SK-N-SH (cell line): Measurements from ENCODE around the gene TRNP1. TPM values are rescaled to one million over a fixed set of nuclear protein-coding genes. Genes with fewer than 3 reads are reported as not detected.

ENCODE experiments used
- CTCF ChIA-PET: fragments of 300-600, 350-600 bp; formaldehyde crosslinking; extraction: SDS; loops from one replicate; lab custom pipeline; 2021; lab: Yijun Ruan, JAX
- POLR2A ChIA-PET: fragments of 350-600 bp; sonication (Branson Sonifier 250); formaldehyde crosslinking; extraction: SDS; loops from one replicate; lab custom pipeline; 2020; ENCODE audit warnings: antibody characterized with exemption, inconsistent platforms; lab: Yijun Ruan, JAX
- DNase-seq: peaks from one replicate; pipeline ENCODE4 v3.0.0; 2012
- H2AFZ ChIP-seq: fragments of 200-600 bp; sonication (generic); 2 replicates; pipeline ENCODE4 v1.8.1; 2016; ENCODE audit warnings: antibody characterized with exemption, mild to moderate bottlenecking, low read depth
- H3F3A ChIP-seq: fragments of 200-600 bp; sonication (generic); replicated peaks from 2 replicates; pipeline ENCODE3; 2016; ENCODE audit warnings: antibody characterized with exemption, mild to moderate bottlenecking; ENCODE audit not compliant: insufficient read depth
- H3K27ac ChIP-seq, 2 experiments: fragments of 200-500 bp in 1 of 2; fragments of 200-600 bp in 1 of 2; sonication (Bioruptor generic) in 1 of 2; sonication (generic), shearing (Covaris generic) in 1 of 2; 2 replicates each; pipeline versions ENCODE4 v1.5.1 to v1.6.1; 2014 to 2016; ENCODE audit warnings: low read depth in 2 of 2, inconsistent platforms in 1 of 2, low read length in 1 of 2, mild to moderate bottlenecking in 1 of 2, mixed read lengths in 1 of 2
- H3K27me3 ChIP-seq: fragments of 200-600 bp; sonication (generic), shearing (Covaris generic); 2 replicates; pipeline ENCODE4 v1.6.1; 2016; ENCODE audit warnings: mixed run types; ENCODE audit not compliant: insufficient read depth
- H3K36me3 ChIP-seq, 2 experiments: fragments of 200-500 bp in 1 of 2; fragments of 200-600 bp in 1 of 2; sonication (Bioruptor generic) in 1 of 2; sonication (generic) in 1 of 2; replicated peaks in 1 of 2; 2 replicates each; pipeline versions ENCODE3 to v1.5.1; 2014 to 2016; ENCODE audit warnings: low read length in 1 of 2, mild to moderate bottlenecking in 1 of 2; ENCODE audit not compliant: insufficient read depth in 2 of 2, control insufficient read depth in 1 of 2
- H3K4me1 ChIP-seq, 2 experiments: fragments of 200-500 bp in 1 of 2; fragments of 200-600 bp in 1 of 2; sonication (Bioruptor generic) in 1 of 2; sonication (generic), shearing (Covaris generic) in 1 of 2; 2 replicates each; pipeline versions ENCODE4 v1.5.1 to v1.6.1; 2014 to 2016; ENCODE audit warnings: low read depth in 1 of 2, low read length in 1 of 2, mixed run types in 1 of 2; ENCODE audit not compliant: insufficient read depth in 2 of 2, control insufficient read depth in 1 of 2
- H3K4me2 ChIP-seq: fragments of 200-600 bp; sonication (generic), shearing (Covaris generic); 2 replicates; pipeline ENCODE4 v1.6.1; 2017; ENCODE audit warnings: mixed run types
- H3K4me3 ChIP-seq, 2 experiments: fragments of 200-500 bp in 1 of 2; fragments of 200-600 bp in 1 of 2; sonication (Bioruptor generic) in 1 of 2; sonication (generic), shearing (Covaris generic) in 1 of 2; 2 replicates each; pipeline versions ENCODE4 v1.5.1 to v1.8.1; 2014 to 2016; ENCODE audit warnings: low read depth in 2 of 2, inconsistent platforms in 1 of 2, low read length in 1 of 2, mild to moderate bottlenecking in 1 of 2, mixed read lengths in 1 of 2, moderate library complexity in 1 of 2
- H3K79me2 ChIP-seq: fragments of 200-600 bp; sonication (generic); 2 replicates; pipeline ENCODE4 v1.8.1; 2017; ENCODE audit warnings: mild to moderate bottlenecking; ENCODE audit not compliant: insufficient read depth
- H3K9ac ChIP-seq: fragments of 200-600 bp; sonication (generic); 2 replicates; pipeline ENCODE4 v1.6.1; 2017; ENCODE audit warnings: mixed run types
- H3K9me2 ChIP-seq: fragments of 200-600 bp; sonication (generic); 2 replicates; pipeline ENCODE4 v1.6.1; 2017; ENCODE audit warnings: mixed run types
- H3K9me3 ChIP-seq: fragments of 200-600 bp; sonication (generic); 2 replicates; pipeline ENCODE4 v1.6.1; 2017; ENCODE audit warnings: mixed run types, mild to moderate bottlenecking, moderate library complexity
- H4K20me1 ChIP-seq: fragments of 200-600 bp; sonication (generic); 2 replicates; pipeline ENCODE4 v1.6.1; 2017; ENCODE audit warnings: mild to moderate bottlenecking, mixed run types; ENCODE audit not compliant: insufficient read depth
- CTCF ChIP-seq: fragments of 200-600 bp; sonication (generic); IDR thresholded peaks from 2 replicates; pipeline ENCODE4 v1.6.1; 2017; ENCODE audit warnings: antibody characterized with exemption, mild to moderate bottlenecking, moderate library complexity
- EP300 ChIP-seq, 2 experiments: IDR thresholded peaks; 2 replicates each; pipeline versions ENCODE4 v1.4.0 to v1.6.1; 2012; ENCODE audit warnings: borderline replicate concordance in 1 of 2, low read depth in 1 of 2, low read length in 1 of 2
- EZH2phosphoT487 ChIP-seq: fragments of 200-600 bp; sonication (generic); IDR thresholded peaks from 2 replicates; pipeline ENCODE4 v1.6.1; 2017; ENCODE audit warnings: low read depth, mixed run types, mild to moderate bottlenecking, antibody characterized with exemption, moderate library complexity, borderline replicate concordance
- GABPA ChIP-seq: IDR thresholded peaks from 2 replicates; pipeline ENCODE4 v1.4.0; 2012; ENCODE audit warnings: low read depth, mild to moderate bottlenecking
- JUND ChIP-seq: IDR thresholded peaks from 2 replicates; pipeline ENCODE4 v1.4.0; 2012
- MAX ChIP-seq: IDR thresholded peaks from 2 replicates; pipeline ENCODE4 v1.4.0; 2012; ENCODE audit warnings: low read depth
- MEF2A ChIP-seq: IDR thresholded peaks from 2 replicates; pipeline ENCODE4 v1.4.0; 2012; ENCODE audit warnings: low read depth, borderline replicate concordance
- NRF1 ChIP-seq: IDR thresholded peaks from 2 replicates; pipeline ENCODE4 v1.6.1; 2012; ENCODE audit warnings: low read depth, mild to moderate bottlenecking, low read length
- PBX3 ChIP-seq: IDR thresholded peaks from 2 replicates; pipeline ENCODE4; 2012
- POLR2AphosphoS5 ChIP-seq: IDR thresholded peaks from 2 replicates; pipeline ENCODE4 v1.6.1; 2012; ENCODE audit warnings: low read depth, low read length
- RAD21 ChIP-seq: IDR thresholded peaks from 2 replicates; pipeline ENCODE4 v1.6.1; 2012; ENCODE audit warnings: mild to moderate bottlenecking, low read length
- TEAD4 ChIP-seq: IDR thresholded peaks from 2 replicates; pipeline ENCODE4 v1.4.0; 2012; ENCODE audit warnings: mild to moderate bottlenecking, borderline replicate concordance; ENCODE audit not compliant: insufficient read depth
- USF1 ChIP-seq: IDR thresholded peaks from 2 replicates; pipeline ENCODE4 v1.4.0; 2012; ENCODE audit warnings: low read depth, borderline replicate concordance
- USF2 ChIP-seq: fragments of 150-350 bp; IDR thresholded peaks from 2 replicates; pipeline ENCODE4 v1.6.1; 2017; ENCODE audit warnings: antibody characterized with exemption, low read length, low read depth, borderline replicate concordance
- WGBS: methylation state at CpG from one replicate; pipeline ENCODE4 v1.1.6; 2017; ENCODE audit warnings: low lambda C conversion rate; 5-methylcytosine and 5-hydroxymethylcytosine counted together
- polyA plus RNA-seq, 3 experiments: library from polyadenylated mRNA; depleted of rRNA; stranded (reverse); fragments of >200 nt; gene quantifications; 2 replicates each; pipeline ENCODE4 v1.2.3, GENCODE V29; 2012

Gene TRNP1
- polyA plus RNA-seq, 1 of the 3 experiments (the other 2 are of a cell fraction): 8.8 TPM

GRCh38 chr1:27029517-27029916 is 36.0 kb downstream of the TRNP1 start:
- CTCF ChIA-PET: interaction anchor here (0.9 to 38.3 kb wide), 4 partner anchors 15 to 63 kb away, joined by 3 to 1084 read pairs (median 66); no protein-coding TSS in a partner anchor
- no peaks in the 10 kb centered on the region for H3K36me3 ChIP-seq
- no peak overlapping the region for H3K27ac ChIP-seq
- no peak overlapping the region for H3K9ac ChIP-seq
- H3K79me2 ChIP-seq: no peaks in the 10 kb centered on the region
- POLR2A ChIA-PET: no interaction called here
- H3K4me1 ChIP-seq: no peaks in the 10 kb centered on the region
- DNase-seq: no peak
- H3K4me2 ChIP-seq: no peak overlapping the region
- TF ChIP-seq GABPA: no peak
- no peak for TF ChIP-seq RAD21
- TF ChIP-seq EP300 (IDR thresholded peaks at IDR 0.05; ENCODE audit: borderline replicate concordance in 1 of 2, low read depth in 1 of 2, low read length in 1 of 2): no peak
- TF ChIP-seq MAX: no peak
- TF ChIP-seq TEAD4: no peak
- no peak for TF ChIP-seq PBX3
- TF ChIP-seq EZH2phosphoT487: no peak
- TF ChIP-seq CTCF: no peak
- no peak for TF ChIP-seq NRF1
- no peak for TF ChIP-seq USF2
- TF ChIP-seq POLR2AphosphoS5: no peak
- H3F3A ChIP-seq: no peaks in the 10 kb centered on the region
- 84% methylated on average over 8 of the region's 9 CpGs for WGBS
- H3K4me3 ChIP-seq: no peak overlapping the region
- H3K27me3 ChIP-seq: no peaks in the 10 kb centered on the region
- no peak overlapping the region for H2AFZ ChIP-seq
- no peaks in the 10 kb centered on the region for H3K9me2 ChIP-seq
- no peaks in the 10 kb centered on the region for H4K20me1 ChIP-seq
- no peaks in the 10 kb centered on the region for H3K9me3 ChIP-seq

- Histone ChIP-seq H3K9me3 (no peaks in the 10 kb centered on the region), H3K9ac (no peak overlapping the region), H3K4me1 (peaks cover 0 to under 1% of the 10 kb centered on the region in 2 experiments; a peak in 1 of 4 replicates), H3K27me3 (no peaks in the 10 kb centered on the region), H3K4me3 (no peak overlapping the region), H2AFZ (no peak overlapping the region), H3K79me2 (no peaks in the 10 kb centered on the region), H3K4me2 (no peak overlapping the region), H3K9me2 (no peaks in the 10 kb centered on the region), H3K36me3 (no peaks in the 10 kb centered on the region)
- peak; percentile 38 for DNase-seq
- POLR2A ChIA-PET: no interaction called here
- TF ChIP-seq EP300 (IDR thresholded peaks at IDR 0.05; ENCODE audit: borderline replicate concordance in 1 of 2, low read depth in 1 of 2, low read length in 1 of 2): no peak
- TF ChIP-seq EZH2phosphoT487: no peak
- no peak for TF ChIP-seq JUND
- no peak for TF ChIP-seq CTCF
- TF ChIP-seq MEF2A: no peak
- no peak for TF ChIP-seq USF1
- TF ChIP-seq, all 33 proteins: peak for 0
- CTCF ChIA-PET: interaction anchor here (13.3 to 38.3 kb wide), 2 partner anchors 14 to 61 kb away, joined by 123 to 1084 read pairs; no protein-coding TSS in a partner anchor
- WGBS: 84% methylated on average over 24 of the region's 43 CpGs
- Histone ChIP-seq H4K20me1 (no peaks in the 10 kb centered on the region), H3F3A (no peaks in the 10 kb centered on the region), H3K27ac (no peak overlapping the region)
Measured at GRCh38 chr1:27031235-27032118, 38.0 kb downstream of the TRNP1 start.
